Nephron (organoid): Measurements from ENCODE around the gene CFAP61.
"Not testable (repeated sequence)": the region's sequence is repeated elsewhere in the genome, so short reads cannot be mapped to it uniquely, and the experiment has no call there.

Experiments
- H3K27ac Mint-ChIP-seq, 3 experiments: 2 replicates each; pipeline ENCODE4 v1.8.0; 2020; ENCODE audit warnings: mixed read lengths in 3 of 3, mild to moderate bottlenecking in 2 of 3, moderate library complexity in 1 of 3
- H3K27me3 Mint-ChIP-seq: 2 replicates; pipeline ENCODE4 v1.8.0; 2021; ENCODE audit warnings: low read depth, mild to moderate bottlenecking, moderate library complexity, mixed read lengths
- H3K36me3 Mint-ChIP-seq: 2 replicates; pipeline ENCODE4 v1.8.0; 2020; ENCODE audit warnings: low read depth, mixed read lengths
- H3K4me1 Mint-ChIP-seq: 2 replicates; pipeline ENCODE4 v1.8.0; 2020; ENCODE audit warnings: mixed read lengths
- H3K4me3 Mint-ChIP-seq, 3 experiments: 2 replicates each; pipeline ENCODE4 v1.8.0; 2020; ENCODE audit warnings: mild to moderate bottlenecking in 3 of 3, mixed read lengths in 3 of 3, moderate library complexity in 2 of 3
- H3K9me3 Mint-ChIP-seq: 2 replicates; pipeline ENCODE4 v1.8.0; 2020; ENCODE audit warnings: mixed read lengths
- CTCF ChIP-seq, 3 experiments: fragments of 200-600 bp; sonication (generic); IDR thresholded peaks; one replicate each; pipeline ENCODE4 v1.5.0; 2021; ENCODE audit warnings: antibody characterized with exemption in 3 of 3; ENCODE audit not compliant: unreplicated experiment in 3 of 3

The CFAP61 gene

GRCh38 chr20:20231528-20232298 is 179.4 kb downstream of the CFAP61 start:
- H3K9me3 Mint-ChIP-seq, result peaks cover 9% of the 10 kb centered on the region
- no peaks in the 10 kb centered on the region for H3K36me3 Mint-ChIP-seq
- no peak overlapping the region for H3K4me3 Mint-ChIP-seq
- TF ChIP-seq CTCF (IDR thresholded peaks at IDR 0.05; ENCODE audit: unreplicated experiment in 3 of 3), result no peak
- H3K27ac Mint-ChIP-seq, result no peak overlapping the region
- H3K27me3 Mint-ChIP-seq, result peaks cover 3% of the 10 kb centered on the region
- peaks cover 14% of the 10 kb centered on the region for H3K4me1 Mint-ChIP-seq

- Mint-ChIP-seq H3K4me3 (no peak overlapping the region), H3K27ac (no peak overlapping the region), H3K4me1 (peaks cover 18% of the 10 kb centered on the region), H3K27me3 (peaks cover 3% of the 10 kb centered on the region), H3K36me3 (no peaks in the 10 kb centered on the region), H3K9me3 (peaks cover 4% of the 10 kb centered on the region)
- TF ChIP-seq CTCF (IDR thresholded peaks at IDR 0.05; ENCODE audit: unreplicated experiment in 3 of 3), result no peak
Measured at GRCh38 chr20:20233041-20233514, 180.7 kb downstream of the CFAP61 start.

GRCh38 chr20:20235681-20236080 is 183.3 kb downstream of the CFAP61 start:
- H3K36me3 Mint-ChIP-seq, result no peaks in the 10 kb centered on the region
- H3K27me3 Mint-ChIP-seq, result peaks cover 3% of the 10 kb centered on the region
- no peak overlapping the region for H3K4me3 Mint-ChIP-seq
- no peak overlapping the region for H3K27ac Mint-ChIP-seq
- peaks cover 22% of the 10 kb centered on the region for H3K4me1 Mint-ChIP-seq
- TF ChIP-seq CTCF (IDR thresholded peaks at IDR 0.05; ENCODE audit: unreplicated experiment in 3 of 3), result no peak
- H3K9me3 Mint-ChIP-seq, result no peaks in the 10 kb centered on the region

GRCh38 chr20:20237093-20237959 is 185.0 kb downstream of the CFAP61 start:
- no peaks in the 10 kb centered on the region for H3K9me3 Mint-ChIP-seq
- peaks cover 3% of the 10 kb centered on the region for H3K27me3 Mint-ChIP-seq
- TF ChIP-seq CTCF (IDR thresholded peaks at IDR 0.05; ENCODE audit: unreplicated experiment in 3 of 3), result peak; percentile 56 to 66 (median 61)
- no peaks in the 10 kb centered on the region for H3K36me3 Mint-ChIP-seq
- peaks cover 22% of the 10 kb centered on the region for H3K4me1 Mint-ChIP-seq
- no peak overlapping the region for H3K4me3 Mint-ChIP-seq
- no peak overlapping the region for H3K27ac Mint-ChIP-seq

- no peak for TF ChIP-seq CTCF (IDR thresholded peaks at IDR 0.05; ENCODE audit: unreplicated experiment in 3 of 3)
- H3K27me3 Mint-ChIP-seq, result no peaks in the 10 kb centered on the region
- peaks cover 16% of the 10 kb centered on the region for H3K9me3 Mint-ChIP-seq
- H3K4me3 Mint-ChIP-seq, result no peak overlapping the region
- H3K27ac Mint-ChIP-seq, result no peak overlapping the region
- no peaks in the 10 kb centered on the region for H3K36me3 Mint-ChIP-seq
- peaks cover 8% of the 10 kb centered on the region for H3K4me1 Mint-ChIP-seq
Measured at GRCh38 chr20:20241976-20242375, 189.6 kb downstream of the CFAP61 start.

- not testable (repeated sequence) for H3K36me3 Mint-ChIP-seq, H3K4me3 Mint-ChIP-seq, H3K4me1 Mint-ChIP-seq, H3K27me3 Mint-ChIP-seq, H3K27ac Mint-ChIP-seq
- peaks cover 16% of the 10 kb centered on the region for H3K9me3 Mint-ChIP-seq
Measured at GRCh38 chr20:20244384-20244783, 192.1 kb downstream of the CFAP61 start.
